Measurements from ENCODE around the gene TXN. TPM values are rescaled to one million over a fixed set of nuclear protein-coding genes. Genes with fewer than 3 reads are reported as not detected.

TXN gene
- total RNA-seq, 1 donor from 2014 or later, result 178 TPM

DNA sequence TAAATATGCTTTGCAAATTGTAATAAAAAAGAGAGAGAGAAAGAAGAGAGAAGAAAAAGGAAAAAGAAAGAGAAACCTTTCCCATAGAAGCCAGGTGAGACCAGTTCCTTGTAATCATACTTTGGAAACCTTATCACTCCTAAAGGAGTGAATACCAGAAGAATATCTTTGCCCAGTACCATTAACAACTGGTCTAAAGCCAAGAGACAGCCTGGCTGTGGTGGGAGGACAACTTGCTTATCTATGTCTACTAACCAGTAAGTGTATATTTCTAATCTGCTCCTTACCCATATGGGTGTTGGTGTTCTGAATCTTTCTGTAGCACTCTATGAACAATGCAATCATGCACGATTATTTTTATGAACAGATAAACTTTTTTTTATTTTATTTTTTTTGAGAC is 10.5 kb upstream of the TXN start:
- DNase-seq (no peak), ATAC-seq (no peak)
- Histone ChIP-seq H3K27ac (no peak overlapping the region), H3K36me3 (no peaks in the 10 kb centered on the region), H3K4me3 (no peak overlapping the region), H3K9me3 (no peaks in the 10 kb centered on the region), H3K27me3 (no peaks in the 10 kb centered on the region), H3K4me1 (no peaks in the 10 kb centered on the region)
- intact Hi-C loops (cut with DNase I), result no loop called here
- TF ChIP-seq, protein P1, sequence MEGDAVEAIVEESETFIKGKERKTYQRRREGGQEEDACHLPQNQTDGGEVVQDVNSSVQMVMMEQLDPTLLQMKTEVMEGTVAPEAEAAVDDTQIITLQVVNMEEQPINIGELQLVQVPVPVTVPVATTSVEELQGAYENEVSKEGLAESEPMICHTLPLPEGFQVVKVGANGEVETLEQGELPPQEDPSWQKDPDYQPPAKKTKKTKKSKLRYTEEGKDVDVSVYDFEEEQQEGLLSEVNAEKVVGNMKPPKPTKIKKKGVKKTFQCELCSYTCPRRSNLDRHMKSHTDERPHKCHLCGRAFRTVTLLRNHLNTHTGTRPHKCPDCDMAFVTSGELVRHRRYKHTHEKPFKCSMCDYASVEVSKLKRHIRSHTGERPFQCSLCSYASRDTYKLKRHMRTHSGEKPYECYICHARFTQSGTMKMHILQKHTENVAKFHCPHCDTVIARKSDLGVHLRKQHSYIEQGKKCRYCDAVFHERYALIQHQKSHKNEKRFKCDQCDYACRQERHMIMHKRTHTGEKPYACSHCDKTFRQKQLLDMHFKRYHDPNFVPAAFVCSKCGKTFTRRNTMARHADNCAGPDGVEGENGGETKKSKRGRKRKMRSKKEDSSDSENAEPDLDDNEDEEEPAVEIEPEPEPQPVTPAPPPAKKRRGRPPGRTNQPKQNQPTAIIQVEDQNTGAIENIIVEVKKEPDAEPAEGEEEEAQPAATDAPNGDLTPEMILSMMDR (IDR thresholded peaks at IDR 0.05), result no peak

DNA sequence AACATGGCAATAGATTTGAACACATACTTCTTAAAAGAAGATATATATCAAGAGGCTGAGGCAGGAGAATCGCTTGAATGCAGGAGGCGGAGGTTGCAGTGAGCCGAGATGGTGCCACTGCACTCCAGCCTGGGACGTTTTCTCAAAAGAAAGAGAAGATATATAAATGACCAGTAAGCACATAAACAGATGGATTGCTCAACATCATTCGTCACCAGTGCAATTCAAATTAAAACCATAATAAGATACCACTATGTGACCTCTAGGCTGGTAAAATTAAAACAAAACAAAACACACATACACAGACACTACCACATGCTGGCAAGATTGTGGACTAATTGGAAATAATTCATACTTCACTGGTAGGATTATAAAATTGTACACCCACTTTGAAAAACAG is 5.3 kb upstream of the TXN start:
- no peak overlapping the region for H3K27ac ChIP-seq
- H3K4me1 ChIP-seq, result peaks cover 12% of the 10 kb centered on the region
- H3K4me3 ChIP-seq, result no peak overlapping the region
- no peak for DNase-seq
- intact Hi-C loops (cut with DNase I), result no loop called here
- ATAC-seq, result no peak
- TF ChIP-seq, protein P1 (IDR thresholded peaks at IDR 0.05), result no peak
- H3K36me3 ChIP-seq, result no peaks in the 10 kb centered on the region
- no peaks in the 10 kb centered on the region for H3K27me3 ChIP-seq
- H3K9me3 ChIP-seq, result no peaks in the 10 kb centered on the region

- Histone ChIP-seq H3K36me3 (no peaks in the 10 kb centered on the region), H3K4me3 (no peak overlapping the region), H3K27ac (no peak overlapping the region), H3K4me1 (peaks cover 12% of the 10 kb centered on the region), H3K9me3 (no peaks in the 10 kb centered on the region), H3K27me3 (no peaks in the 10 kb centered on the region)
- intact Hi-C loops (cut with DNase I), result no loop called here
- ATAC-seq (no peak), DNase-seq (no peak)
- TF ChIP-seq, protein P1 (IDR thresholded peaks at IDR 0.05), result no peak
Observed at GRCh38 chr9:110260911-110261310, 4.6 kb upstream of the TXN start.

GRCh38 chr9:110259566-110259965 is 3.3 kb upstream of the TXN start:
- no peak overlapping the region for H3K4me3 ChIP-seq
- intact Hi-C loops (cut with DNase I), result no loop called here
- no peak for ATAC-seq

DNA sequence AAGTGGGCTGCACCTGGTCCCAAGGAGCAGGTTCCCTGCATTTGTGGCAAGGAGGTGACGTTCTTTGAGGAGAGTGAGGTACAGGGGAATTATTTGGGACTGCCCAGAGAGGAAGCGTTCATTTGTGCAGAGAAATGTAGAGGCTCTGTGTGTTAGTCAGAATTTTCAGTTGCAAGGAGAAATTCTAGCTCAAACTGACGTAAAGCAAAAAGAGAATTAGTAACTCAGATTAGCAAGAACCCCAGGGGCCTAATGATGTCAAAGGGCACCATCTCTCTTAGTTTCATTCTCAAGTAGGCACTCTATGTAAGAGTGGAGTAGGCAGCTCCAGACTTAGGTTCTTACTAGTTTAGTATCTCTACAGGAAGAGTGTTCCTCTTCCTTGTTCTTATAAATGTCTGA is 2.4 kb upstream of the TXN start:
- Histone ChIP-seq H3K9me3 (no peaks in the 10 kb centered on the region), H3K4me3 (no peak overlapping the region), H3K4me1 (peaks cover 17% of the 10 kb centered on the region), H3K36me3 (no peaks in the 10 kb centered on the region), H3K27ac (no peak overlapping the region), H3K27me3 (no peaks in the 10 kb centered on the region)
- ATAC-seq (no peak), DNase-seq (no peak)
- intact Hi-C loops (cut with DNase I), result no loop called here
- TF ChIP-seq, protein P1 (IDR thresholded peaks at IDR 0.05), result no peak

More at GRCh38 chr9:110259566-110259965, 3.3 kb upstream of the TXN start:
- DNase-seq, result no peak
- Histone ChIP-seq H3K9me3 (no peaks in the 10 kb centered on the region), H3K27ac (no peak overlapping the region), H3K4me1 (peaks cover 15% of the 10 kb centered on the region), H3K27me3 (no peaks in the 10 kb centered on the region), H3K36me3 (no peaks in the 10 kb centered on the region)
- TF ChIP-seq, protein P1 (IDR thresholded peaks at IDR 0.05), result no peak

DNA sequence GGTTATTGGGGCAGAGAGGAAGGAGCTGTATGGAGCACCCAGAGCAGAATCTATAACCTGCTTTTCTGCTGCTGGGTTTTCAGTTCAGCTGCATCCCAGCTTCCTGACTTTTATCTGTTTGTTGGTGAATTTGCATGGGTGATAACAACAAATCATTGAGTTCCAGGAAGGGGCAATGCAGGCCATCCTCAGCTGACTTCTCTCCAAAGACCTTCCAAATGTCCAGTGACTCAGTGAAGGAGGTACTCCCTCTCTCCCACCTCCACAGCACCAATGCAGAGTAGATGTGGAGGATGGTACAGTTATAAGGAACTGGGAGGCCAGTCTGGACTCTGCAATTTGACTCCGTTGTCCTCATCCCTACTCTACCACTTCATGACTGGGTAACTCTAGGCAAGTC is 1.6 kb upstream of the TXN start:
- intact Hi-C loops (cut with DNase I), result no loop called here
- H3K27me3 ChIP-seq, result no peaks in the 10 kb centered on the region
- H3K9me3 ChIP-seq, result no peaks in the 10 kb centered on the region
- ATAC-seq (no peak), DNase-seq (no peak)
- peak overlapping the region; percentile 85 for H3K27ac ChIP-seq
- TF ChIP-seq, protein P1 (IDR thresholded peaks at IDR 0.05), result no peak
- H3K4me3 ChIP-seq, result no peak overlapping the region
- peaks cover 22% of the 10 kb centered on the region for H3K4me1 ChIP-seq
- H3K36me3 ChIP-seq, result no peaks in the 10 kb centered on the region
